IPS-NIHi7 (cell line): ENCODE results near the gene EIF6.

Experiments
- DNase-seq: peaks from one replicate; pipeline ENCODE4 v3.0.0; 2012; ENCODE audit warnings: mixed read lengths; ENCODE audit errors: extremely low spot score

EIF6 gene

GRCh38 chr20:35312318-35312717 lies 27.7 kb upstream of the EIF6 start:
- peak; percentile 41 for DNase-seq

GRCh38 chr20:35311822-35312221 lies 27.2 kb upstream of the EIF6 start:
- no peak for DNase-seq

GRCh38 chr20:35311409-35311808 lies 26.8 kb upstream of the EIF6 start:
- no peak for DNase-seq

GRCh38 chr20:35307666-35308653 lies 23.4 kb upstream of the EIF6 start:
- DNase-seq: no peak

- peak; percentile 84 for DNase-seq
Measured at GRCh38 chr20:35306931-35307517, 22.5 kb upstream of the EIF6 start.

- DNase-seq: peak; percentile 32
Measured at GRCh38 chr20:35305682-35306556, 21.3 kb upstream of the EIF6 start.

GRCh38 chr20:35304956-35305355 lies 20.4 kb upstream of the EIF6 start:
- no peak for DNase-seq

GRCh38 chr20:35303735-35304491 lies 19.3 kb upstream of the EIF6 start:
- peak; percentile 94 for DNase-seq

GRCh38 chr20:35303382-35303734 lies 18.8 kb upstream of the EIF6 start:
- DNase-seq: no peak

GRCh38 chr20:35302421-35303335 lies 18.1 kb upstream of the EIF6 start:
- no peak for DNase-seq

- DNase-seq: no peak
Measured at GRCh38 chr20:35301426-35301825, 16.9 kb upstream of the EIF6 start.

- no peak for DNase-seq
Measured at GRCh38 chr20:35300469-35301262, 16.1 kb upstream of the EIF6 start.

GRCh38 chr20:35299780-35300179 lies 15.2 kb upstream of the EIF6 start:
- DNase-seq: no peak

- no peak for DNase-seq
Measured at GRCh38 chr20:35298264-35298663, 13.7 kb upstream of the EIF6 start.

- no peak for DNase-seq
Measured at GRCh38 chr20:35297740-35298139, 13.2 kb upstream of the EIF6 start.

- DNase-seq: no peak
Measured at GRCh38 chr20:35297155-35297554, 12.6 kb upstream of the EIF6 start.

- DNase-seq: no peak
Measured at GRCh38 chr20:35296101-35296554, 11.6 kb upstream of the EIF6 start.

- DNase-seq: no peak
Measured at GRCh38 chr20:35295674-35296073, 11.1 kb upstream of the EIF6 start.

- no peak for DNase-seq
Measured at GRCh38 chr20:35295058-35295457, 10.5 kb upstream of the EIF6 start.
